IMR-90 (cell line): Measurements from ENCODE around the gene COX6B2. TPM values are rescaled to one million over a fixed set of nuclear protein-coding genes. Genes with fewer than 3 reads are reported as not detected.

ENCODE experiments used
- ATAC-seq: fragments of 200-7000 bp; cut with Tn5 transposase; 2 replicates; pipeline ENCODE4 v1.9.1; 2020; ENCODE audit warnings: low read depth, mild to moderate bottlenecking, moderate library complexity
- BruUV-seq: library from RNA; stranded (reverse); fragments of 400-500 nt; replicated peaks from 2 replicates; lab custom pipeline; 2021; lab: Mats Ljungman, UMichigan
- CTCF ChIA-PET: fragments of 300-600 bp; formaldehyde crosslinking; extraction: SDS; loops from one replicate; lab custom pipeline; 2021; ENCODE audit warnings: antibody characterized with exemption; lab: Yijun Ruan, JAX
- POLR2A ChIA-PET: fragments of 300-600 bp; sonication (Branson Sonifier 250); formaldehyde crosslinking; loops from one replicate; lab custom pipeline; 2022; ENCODE audit warnings: antibody characterized with exemption; ENCODE audit not compliant: unreplicated experiment; lab: Charles Lee
- DNase-seq: peaks from one replicate; pipeline ENCODE4 v3.0.0; 2013
- H2AFZ ChIP-seq: replicated peaks from 2 replicates; pipeline ENCODE3; 2013; ENCODE audit warnings: low read length, mild to moderate bottlenecking; ENCODE audit not compliant: poor library complexity
- H2AK5ac ChIP-seq: 2 replicates; pipeline ENCODE4 v1.6.1; 2013; ENCODE audit warnings: low read depth, low read length, inconsistent platforms
- H2AK9ac ChIP-seq: replicated peaks from 2 replicates; pipeline ENCODE3; 2013; ENCODE audit warnings: mild to moderate bottlenecking, low read depth, low read length, moderate library complexity; ENCODE audit not compliant: poor library complexity
- H2BK120ac ChIP-seq: 2 replicates; pipeline ENCODE4 v1.6.1; 2013; ENCODE audit warnings: low read depth, low read length, inconsistent platforms
- H2BK15ac ChIP-seq: 3 replicates; pipeline ENCODE4 v1.6.1; 2013; ENCODE audit warnings: low read depth, low read length, inconsistent platforms
- H2BK20ac ChIP-seq: 2 replicates; pipeline ENCODE4 v1.6.1; 2013; ENCODE audit warnings: low read depth, mild to moderate bottlenecking, inconsistent platforms, low read length, moderate library complexity
- H2BK5ac ChIP-seq: 2 replicates; pipeline ENCODE4 v1.6.1; 2013; ENCODE audit warnings: mild to moderate bottlenecking, low read depth, low read length, inconsistent platforms; ENCODE audit not compliant: poor library complexity, severe bottlenecking
- H3K14ac ChIP-seq: replicated peaks from 2 replicates; pipeline ENCODE4 v1.6.1; 2013; ENCODE audit warnings: low read depth, low read length, inconsistent platforms
- H3K18ac ChIP-seq: 2 replicates; pipeline ENCODE4 v1.6.1; 2013; ENCODE audit warnings: low read depth, low read length, control low read depth
- H3K23ac ChIP-seq: 2 replicates; pipeline ENCODE4 v1.6.1; 2013; ENCODE audit warnings: low read depth, low read length, inconsistent platforms
- H3K27ac ChIP-seq: 2 replicates; pipeline ENCODE4 v1.5.1; 2013; ENCODE audit warnings: mild to moderate bottlenecking, control low read depth, low read length; ENCODE audit not compliant: insufficient read depth
- H3K27me3 ChIP-seq: 2 replicates; pipeline ENCODE4 v1.6.1; 2013; ENCODE audit warnings: low read length; ENCODE audit not compliant: control insufficient read depth, insufficient read depth
- H3K36me3 ChIP-seq: 2 replicates; pipeline ENCODE4 v1.6.1; 2013; ENCODE audit warnings: low read length, mixed read lengths; ENCODE audit not compliant: control insufficient read depth, insufficient read depth
- H3K4ac ChIP-seq: 2 replicates; pipeline ENCODE4 v1.6.1; 2013; ENCODE audit warnings: low read depth, low read length, inconsistent platforms
- H3K4me1 ChIP-seq: 2 replicates; pipeline ENCODE4 v1.6.1; 2013; ENCODE audit warnings: low read length, mixed read lengths; ENCODE audit not compliant: control insufficient read depth, insufficient read depth
- H3K4me2 ChIP-seq: 2 replicates; pipeline ENCODE4 v1.6.1; 2013; ENCODE audit warnings: low read depth, mild to moderate bottlenecking, control low read depth, low read length, moderate library complexity
- H3K4me3 ChIP-seq: 2 replicates; pipeline ENCODE4 v1.5.1; 2013; ENCODE audit warnings: low read depth, mild to moderate bottlenecking, control low read depth, low read length, moderate library complexity; ENCODE audit not compliant: insufficient read depth
- H3K56ac ChIP-seq: 2 replicates; pipeline ENCODE4 v1.6.1; 2013; ENCODE audit warnings: low read length, inconsistent platforms; ENCODE audit not compliant: insufficient read depth; ENCODE audit errors: extremely low read depth
- H3K79me1 ChIP-seq, 2 experiments: 2 replicates each; pipeline ENCODE4 v1.6.1; 2013; ENCODE audit warnings: low read length in 2 of 2, inconsistent platforms in 1 of 2, low read depth in 1 of 2
- H3K9ac ChIP-seq: 2 replicates; pipeline ENCODE4 v1.6.1; 2013; ENCODE audit warnings: low read depth, low read length, control low read depth
- H3K9me1 ChIP-seq: 2 replicates; pipeline ENCODE4 v1.6.1; 2013; ENCODE audit warnings: low read length, inconsistent platforms; ENCODE audit not compliant: insufficient read depth
- H3K9me3 ChIP-seq: 2 replicates; pipeline ENCODE4 v1.6.1; 2013; ENCODE audit warnings: low read length; ENCODE audit not compliant: control insufficient read depth, insufficient read depth
- H4K20me1 ChIP-seq: 2 replicates; pipeline ENCODE4 v1.6.1; 2013; ENCODE audit warnings: low read length, inconsistent platforms; ENCODE audit not compliant: insufficient read depth
- H4K5ac ChIP-seq: 2 replicates; pipeline ENCODE4 v1.6.1; 2013; ENCODE audit warnings: mild to moderate bottlenecking, low read depth, low read length, control low read depth
- H4K8ac ChIP-seq, 2 experiments: 2 replicates each; pipeline ENCODE4 v1.6.1; 2013; ENCODE audit warnings: low read depth in 2 of 2, low read length in 2 of 2, control low read depth in 1 of 2, inconsistent platforms in 1 of 2
- H4K91ac ChIP-seq: 2 replicates; pipeline ENCODE4 v1.6.1; 2013; ENCODE audit warnings: low read depth, low read length, inconsistent platforms; ENCODE audit not compliant: insufficient read depth
- BHLHE40 ChIP-seq: fragments of 150-350 bp; IDR thresholded peaks from 2 replicates; pipeline ENCODE4 v1.6.1; 2016; ENCODE audit warnings: mild to moderate bottlenecking, low read depth, low read length
- CEBPB ChIP-seq: IDR thresholded peaks from 2 replicates; pipeline ENCODE4 v1.6.1; 2012; ENCODE audit warnings: low read depth, low read length, improper control_type of control experiment
- CHD1 ChIP-seq: IDR thresholded peaks from 2 replicates; pipeline ENCODE4 v1.6.1; 2012; ENCODE audit warnings: low read depth, low read length, improper control_type of control experiment
- FOS ChIP-seq: fragments of 150-350 bp; IDR thresholded peaks from 2 replicates; pipeline ENCODE4 v1.6.1; 2016; ENCODE audit warnings: low read depth, low read length
- MAFK ChIP-seq: IDR thresholded peaks from 2 replicates; pipeline ENCODE4 v1.6.1; 2012; ENCODE audit warnings: low read depth, low read length, improper control_type of control experiment
- MAZ ChIP-seq: IDR thresholded peaks from 2 replicates; pipeline ENCODE4 v1.6.1; 2012; ENCODE audit warnings: low read depth, mild to moderate bottlenecking, low read length, improper control_type of control experiment, moderate library complexity, borderline replicate concordance
- MXI1 ChIP-seq: IDR thresholded peaks from 2 replicates; pipeline ENCODE4 v1.6.1; 2012; ENCODE audit warnings: low read depth, mild to moderate bottlenecking, low read length, moderate library complexity, borderline replicate concordance
- NFE2L2 ChIP-seq: fragments of 150-350 bp; IDR thresholded peaks from 2 replicates; pipeline ENCODE4 v1.6.1; 2016; ENCODE audit warnings: low read depth, mild to moderate bottlenecking, low read length
- POLR2A ChIP-seq: IDR thresholded peaks from 2 replicates; pipeline ENCODE4 v1.6.1; 2012; ENCODE audit warnings: mild to moderate bottlenecking, low read depth, low read length
- RAD21 ChIP-seq: IDR thresholded peaks from 2 replicates; pipeline ENCODE4 v1.6.1; 2012; ENCODE audit warnings: low read length, improper control_type of control experiment
- RFX5 ChIP-seq: IDR thresholded peaks from 2 replicates; pipeline ENCODE4 v1.8.0; 2012; ENCODE audit warnings: low read depth, mild to moderate bottlenecking, low read length, moderate library complexity
- WGBS, 2 experiments: methylation state at CpG; one replicate each; pipeline versions ENCODE4 v1.1.5 to v1.1.7; 2013; ENCODE audit warnings: missing lambda C conversion rate in 2 of 2; ENCODE audit not compliant: insufficient read length in 1 of 2; ENCODE audit errors: extremely low coverage in 2 of 2; 5-methylcytosine and 5-hydroxymethylcytosine counted together
- dilution Hi-C: fragments of 300-500 bp; cut with HindIII; formaldehyde crosslinking; loops from one replicate; pipeline ENCODE4 v1.14.3; 2018; ENCODE audit warnings: low sequenced_read_pairs; ENCODE audit not compliant: unreplicated experiment
- in situ Hi-C: fragments of 300-500 bp; cut with MboI; formaldehyde crosslinking; loops from 3 replicates; pipeline ENCODE4 v1.14.3; 2019; ENCODE audit warnings: low sequenced_read_pairs, inconsistent platforms, mixed read lengths
- intact Hi-C: fragments of 100-400 bp; cut with micrococcal nuclease; formaldehyde crosslinking; loops from 2 replicates; pipeline ENCODE4 v1.10.0; 2022
- polyA plus RNA-seq, 3 experiments: library from polyadenylated mRNA; depleted of rRNA; stranded (reverse); fragments of >200 nt; gene quantifications; 2 replicates each; pipeline ENCODE4 v1.2.3, GENCODE V29; 2012; ENCODE audit warnings: low replicate concordance in 1 of 3
- total RNA-seq: library from RNA; depleted of rRNA; stranded (reverse); fragments of >200 nt; gene quantifications from 2 replicates; pipeline ENCODE4 v1.2.3, GENCODE V29; 2012
- TF ChIP-seq, protein P1 (sequence below): conservative IDR thresholded peaks from 2 replicates; pipeline ENCODE4 v1.5.1; 2012; ENCODE audit warnings: mild to moderate bottlenecking, low read depth, low read length, improper control_type of control experiment
- TF ChIP-seq, protein P2 (sequence below): fragments of 150-350 bp; IDR thresholded peaks from 2 replicates; pipeline ENCODE4 v1.6.1; 2016; ENCODE audit warnings: low read depth, mild to moderate bottlenecking, low read length, moderate library complexity, borderline replicate concordance
- TF ChIP-seq, protein P3 (sequence below): fragments of 150-350 bp; IDR thresholded peaks from 2 replicates; pipeline ENCODE4 v1.6.1; 2017; ENCODE audit warnings: mild to moderate bottlenecking, antibody characterized with exemption, low read length, low read depth

The COX6B2 gene
- total and polyA plus RNA-seq, 2 of the 4 experiments (the other 2 are of a cell fraction): 0.19 TPM; not detected in 1

- Histone ChIP-seq H4K91ac (no peak overlapping the region), H3K27ac (no peak overlapping the region), H3K79me1 (no peaks in the 10 kb centered on the region), H3K18ac (no peak overlapping the region), H4K5ac (no peak overlapping the region), H3K36me3 (no peaks in the 10 kb centered on the region), H2BK120ac (no peak overlapping the region), H3K27me3 (peaks cover 23% of the 10 kb centered on the region), H2BK20ac (no peak overlapping the region), H2BK15ac (no peak overlapping the region), H3K4me1 (peaks cover 2% of the 10 kb centered on the region; the same call in 1 of the 2 replicates), H3K9me3 (no peaks in the 10 kb centered on the region), H3K9ac (no peak overlapping the region), H4K20me1 (peaks cover 9% of the 10 kb centered on the region; the same call in 1 of the 2 replicates), H2AK9ac (no peak overlapping the region), H3K4ac (no peak overlapping the region), H3K4me3 (no peak overlapping the region), H4K8ac (no peak overlapping the region), H2BK5ac (no peak overlapping the region), H3K9me1 (no peaks in the 10 kb centered on the region), H3K4me2 (no peak overlapping the region), H2AFZ (no peak overlapping the region), H3K56ac (no peak overlapping the region), H3K23ac (no peak overlapping the region), H3K14ac (no peak overlapping the region), H2AK5ac (no peak overlapping the region)
- dilution Hi-C loops (no loop called here), intact Hi-C loops (no loop called here), in situ Hi-C loops (no loop called here)
- DNase-seq (no peak), ATAC-seq (no peak)
- TF ChIP-seq NFE2L2 (no peak), POLR2A (no peak), RAD21 (no peak), CHD1 (no peak), MXI1 (no peak), MAZ (no peak), MAFK (no peak), RFX5 (no peak), FOS (no peak), CEBPB (no peak), BHLHE40 (no peak)
- TF ChIP-seq, protein P1, sequence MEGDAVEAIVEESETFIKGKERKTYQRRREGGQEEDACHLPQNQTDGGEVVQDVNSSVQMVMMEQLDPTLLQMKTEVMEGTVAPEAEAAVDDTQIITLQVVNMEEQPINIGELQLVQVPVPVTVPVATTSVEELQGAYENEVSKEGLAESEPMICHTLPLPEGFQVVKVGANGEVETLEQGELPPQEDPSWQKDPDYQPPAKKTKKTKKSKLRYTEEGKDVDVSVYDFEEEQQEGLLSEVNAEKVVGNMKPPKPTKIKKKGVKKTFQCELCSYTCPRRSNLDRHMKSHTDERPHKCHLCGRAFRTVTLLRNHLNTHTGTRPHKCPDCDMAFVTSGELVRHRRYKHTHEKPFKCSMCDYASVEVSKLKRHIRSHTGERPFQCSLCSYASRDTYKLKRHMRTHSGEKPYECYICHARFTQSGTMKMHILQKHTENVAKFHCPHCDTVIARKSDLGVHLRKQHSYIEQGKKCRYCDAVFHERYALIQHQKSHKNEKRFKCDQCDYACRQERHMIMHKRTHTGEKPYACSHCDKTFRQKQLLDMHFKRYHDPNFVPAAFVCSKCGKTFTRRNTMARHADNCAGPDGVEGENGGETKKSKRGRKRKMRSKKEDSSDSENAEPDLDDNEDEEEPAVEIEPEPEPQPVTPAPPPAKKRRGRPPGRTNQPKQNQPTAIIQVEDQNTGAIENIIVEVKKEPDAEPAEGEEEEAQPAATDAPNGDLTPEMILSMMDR: no peak
- TF ChIP-seq, protein P2, sequence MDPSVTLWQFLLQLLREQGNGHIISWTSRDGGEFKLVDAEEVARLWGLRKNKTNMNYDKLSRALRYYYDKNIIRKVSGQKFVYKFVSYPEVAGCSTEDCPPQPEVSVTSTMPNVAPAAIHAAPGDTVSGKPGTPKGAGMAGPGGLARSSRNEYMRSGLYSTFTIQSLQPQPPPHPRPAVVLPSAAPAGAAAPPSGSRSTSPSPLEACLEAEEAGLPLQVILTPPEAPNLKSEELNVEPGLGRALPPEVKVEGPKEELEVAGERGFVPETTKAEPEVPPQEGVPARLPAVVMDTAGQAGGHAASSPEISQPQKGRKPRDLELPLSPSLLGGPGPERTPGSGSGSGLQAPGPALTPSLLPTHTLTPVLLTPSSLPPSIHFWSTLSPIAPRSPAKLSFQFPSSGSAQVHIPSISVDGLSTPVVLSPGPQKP: no peak
- TF ChIP-seq, protein P3, sequence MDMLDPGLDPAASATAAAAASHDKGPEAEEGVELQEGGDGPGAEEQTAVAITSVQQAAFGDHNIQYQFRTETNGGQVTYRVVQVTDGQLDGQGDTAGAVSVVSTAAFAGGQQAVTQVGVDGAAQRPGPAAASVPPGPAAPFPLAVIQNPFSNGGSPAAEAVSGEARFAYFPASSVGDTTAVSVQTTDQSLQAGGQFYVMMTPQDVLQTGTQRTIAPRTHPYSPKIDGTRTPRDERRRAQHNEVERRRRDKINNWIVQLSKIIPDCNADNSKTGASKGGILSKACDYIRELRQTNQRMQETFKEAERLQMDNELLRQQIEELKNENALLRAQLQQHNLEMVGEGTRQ: no peak
- ChIA-PET POLR2A (no interaction called here), CTCF (no interaction called here)
- WGBS, 2 experiments: 92% methylated on average over 11 of the region's 19 CpGs; no CpG with 5 or more reads in 1 of the 2 experiments
- no TSS peak for BruUV-seq
These were observed 4.0 kb upstream of the COX6B2 start for GRCh38 chr19:55358493-55358892.
